Measurements from ENCODE around the gene TCL1B. TPM values are rescaled to one million over a fixed set of nuclear protein-coding genes. Genes with fewer than 3 reads are reported as not detected.

TCL1B gene
- total and polyA plus RNA-seq, 2 experiments from 2014 or later: 5.5 to 6.0 TPM

Small RNA genes lying within 50 kb of the gene (small RNA-seq; reads per million reads assigned to genes)
- gene RF02193 (ENCODE audit: low replicate concordance): not detected

Other genes starting within 250 kb of the TCL1B start
- under 0.01 and 0.03 TPM in 2 replicates for gene SYNE3, start 169.8 kb upstream of the TCL1B start, total RNA-seq (2014; rRNA removed; shearing (Covaris generic))
- 0.02 TPM in 1 of 2 replicates, not detected in the other for gene SYNE3, start 169.8 kb upstream of the TCL1B start, polyA plus RNA-seq (2016; fragmentation: Nextera tagmentation; extraction: Ambion mirVana)
- 91.4 and 96.6 TPM in 2 replicates for gene GLRX5, start 151.4 kb upstream of the TCL1B start, total RNA-seq (2014; rRNA removed; shearing (Covaris generic))
- 130 and 135 TPM in 2 replicates for gene GLRX5, start 151.4 kb upstream of the TCL1B start, polyA plus RNA-seq (2016; fragmentation: Nextera tagmentation; extraction: Ambion mirVana)
- 5.3 and 8.5 TPM in 2 replicates for gene TCL1A, start 27.7 kb downstream of the TCL1B start, total RNA-seq (2014; rRNA removed; shearing (Covaris generic))
- 3.6 and 4.3 TPM in 2 replicates for gene TCL1A, start 27.7 kb downstream of the TCL1B start, polyA plus RNA-seq (2016; fragmentation: Nextera tagmentation; extraction: Ambion mirVana)
- 54.1 and 56.2 TPM in 2 replicates for gene TUNAR, start 190.4 kb downstream of the TCL1B start, total RNA-seq (2014; rRNA removed; shearing (Covaris generic))
- 21.8 and 23.1 TPM in 2 replicates for gene TUNAR, start 190.4 kb downstream of the TCL1B start, polyA plus RNA-seq (2016; fragmentation: Nextera tagmentation; extraction: Ambion mirVana)